Urinary bladder (tissue), 4 donors: ENCODE results near the gene CA6. TPM values are rescaled to one million over a fixed set of nuclear protein-coding genes. Genes with fewer than 3 reads are reported as not detected.

Experiments used
- DNase-seq: peaks from one replicate; pipeline ENCODE4 v3.0.0-alpha.2; 2015; ENCODE audit errors: extremely low spot score
- H3K27ac ChIP-seq: one replicate; pipeline ENCODE4 v1.5.1; 2013; ENCODE audit warnings: low read depth, mild to moderate bottlenecking, moderate library complexity
- H3K36me3 ChIP-seq: one replicate; pipeline ENCODE4 v1.6.1; 2013; ENCODE audit warnings: mild to moderate bottlenecking, moderate library complexity; ENCODE audit not compliant: insufficient read depth
- H3K4me1 ChIP-seq: one replicate; pipeline ENCODE4 v1.6.1; 2013; ENCODE audit warnings: mild to moderate bottlenecking, moderate library complexity; ENCODE audit not compliant: insufficient read depth
- H3K4me3 ChIP-seq: one replicate; pipeline ENCODE4 v1.5.1; 2013; ENCODE audit warnings: low read depth, low read length
- WGBS: extraction: QIAGEN DNeasy Blood & Tissue Kit; methylation state at CpG from one replicate; pipeline ENCODE4 v1.1.7; 2013; 5-methylcytosine and 5-hydroxymethylcytosine counted together
- polyA plus RNA-seq: library from polyadenylated mRNA; stranded (reverse); fragments of 200-250 nt; gene quantifications from one replicate; pipeline ENCODE4 v1.2.3, GENCODE V29; 2013
- total RNA-seq: library from RNA; depleted of rRNA; stranded (reverse); fragments of >200 nt; gene quantifications from one replicate; pipeline ENCODE4 v1.2.3, GENCODE V29; 2014
- donor health status: healthy with polysubstance abuse.
- donor health status: healthy.

Gene CA6
- total and polyA plus RNA-seq, 2 donors, result not detected

- 84% methylated on average over 2 of the region's 2 CpGs for WGBS
- Histone ChIP-seq H3K36me3 (no peaks in the 10 kb centered on the region), H3K4me3 (no peak overlapping the region), H3K4me1 (peaks cover 1% of the 10 kb centered on the region), H3K27ac (no peak overlapping the region)
- DNase-seq, result no peak
These were observed 6.7 kb upstream of the CA6 start for GRCh38 chr1:8939000-8939265.

- no peak overlapping the region for H3K27ac ChIP-seq
- 88% methylated on average over 6 of the region's 6 CpGs for WGBS
- peaks cover 1% of the 10 kb centered on the region for H3K4me1 ChIP-seq
These were observed 6.2 kb upstream of the CA6 start for GRCh38 chr1:8939362-8939995.

GRCh38 chr1:8941906-8942305, 3.8 kb upstream of the CA6 start:
- no peak for DNase-seq
- Histone ChIP-seq H3K27ac (no peak overlapping the region), H3K36me3 (no peaks in the 10 kb centered on the region), H3K4me1 (peaks cover 1% of the 10 kb centered on the region), H3K4me3 (no peak overlapping the region)
- 82% methylated on average over 6 of the region's 6 CpGs for WGBS

More at GRCh38 chr1:8939362-8939995, 6.2 kb upstream of the CA6 start:
- no peaks in the 10 kb centered on the region for H3K36me3 ChIP-seq
- H3K4me3 ChIP-seq, result no peak overlapping the region
- DNase-seq, result no peak

GRCh38 chr1:8943498-8944405, 1.9 kb upstream of the CA6 start:
- H3K36me3 ChIP-seq, result no peaks in the 10 kb centered on the region
- peaks cover 1% of the 10 kb centered on the region for H3K4me1 ChIP-seq
- no peak for DNase-seq
- H3K4me3 ChIP-seq, result no peak overlapping the region
- no peak overlapping the region for H3K27ac ChIP-seq
- 69% methylated on average over 16 of the region's 16 CpGs for whole genome bisulfite sequencing

- WGBS, result 68% methylated on average over 9 of the region's 9 CpGs
- no peak overlapping the region for H3K4me3 ChIP-seq
- no peaks in the 10 kb centered on the region for H3K4me1 ChIP-seq
- no peak overlapping the region for H3K27ac ChIP-seq
- DNase-seq, result no peak
- no peaks in the 10 kb centered on the region for H3K36me3 ChIP-seq
These were observed 1.5 kb downstream of the CA6 start for GRCh38 chr1:8947127-8947691.

- no peak overlapping the region for H3K4me3 ChIP-seq
- DNase-seq, result no peak
- no peaks in the 10 kb centered on the region for H3K36me3 ChIP-seq
- 81% methylated on average over 3 of the region's 3 CpGs for WGBS
- no peaks in the 10 kb centered on the region for H3K4me1 ChIP-seq
- H3K27ac ChIP-seq, result no peak overlapping the region
These were observed 4.6 kb downstream of the CA6 start for GRCh38 chr1:8950309-8950708.

- 81% methylated on average over 6 of the region's 6 CpGs for WGBS
- Histone ChIP-seq H3K4me1 (no peaks in the 10 kb centered on the region), H3K36me3 (no peaks in the 10 kb centered on the region), H3K27ac (no peak overlapping the region), H3K4me3 (no peak overlapping the region)
- DNase-seq, result no peak
These were observed 5.6 kb downstream of the CA6 start for GRCh38 chr1:8951231-8951630.

- 74% methylated on average over 11 of the region's 11 CpGs for WGBS
- H3K4me3 ChIP-seq, result no peak overlapping the region
- H3K27ac ChIP-seq, result no peak overlapping the region
- no peak for DNase-seq
- no peaks in the 10 kb centered on the region for H3K36me3 ChIP-seq
- H3K4me1 ChIP-seq, result no peaks in the 10 kb centered on the region
These were observed 9.7 kb downstream of the CA6 start for GRCh38 chr1:8955406-8955805.

- 92% methylated on average over 17 of the region's 17 CpGs for WGBS
- DNase-seq, result no peak
- Histone ChIP-seq H3K4me1 (no peaks in the 10 kb centered on the region), H3K36me3 (no peaks in the 10 kb centered on the region), H3K4me3 (no peak overlapping the region), H3K27ac (no peak overlapping the region)
These were observed 11.0 kb downstream of the CA6 start for GRCh38 chr1:8956461-8957349.

- no peaks in the 10 kb centered on the region for H3K4me1 ChIP-seq
These were observed 17.3 kb downstream of the CA6 start for GRCh38 chr1:8962812-8963530.

GRCh38 chr1:8963963-8964362, 18.3 kb downstream of the CA6 start:
- Histone ChIP-seq H3K4me3 (no peak overlapping the region), H3K27ac (no peak overlapping the region), H3K36me3 (no peaks in the 10 kb centered on the region), H3K4me1 (no peaks in the 10 kb centered on the region)
- 59% methylated on average over 8 of the region's 8 CpGs for WGBS
- DNase-seq, result no peak

More at GRCh38 chr1:8962812-8963530, 17.3 kb downstream of the CA6 start:
- no peak overlapping the region for H3K4me3 ChIP-seq
- WGBS, result 45% methylated on average over 13 of the region's 13 CpGs
- H3K36me3 ChIP-seq, result no peaks in the 10 kb centered on the region
- no peak overlapping the region for H3K27ac ChIP-seq
- no peak for DNase-seq

- H3K4me3 ChIP-seq, result no peak overlapping the region
- no peak overlapping the region for H3K27ac ChIP-seq
- WGBS, result 94% methylated on average over 16 of the region's 16 CpGs
- no peaks in the 10 kb centered on the region for H3K36me3 ChIP-seq
- H3K4me1 ChIP-seq, result no peaks in the 10 kb centered on the region
- no peak for DNase-seq
These were observed 19.6 kb downstream of the CA6 start for GRCh38 chr1:8965121-8965820.
